ENCODE data around the gene CIC. TPM values are rescaled to one million over a fixed set of nuclear protein-coding genes. Genes with fewer than 3 reads are reported as not detected.
A peak's percentile ranks its signal among the peaks of the same experiment; 100 is the strongest.

CIC gene
- total and polyA plus RNA-seq, 10 of the 15 experiments (the other 5 are each of a cell fraction or from before 2014, with no cell fraction given), result 0.18 to 50.6 (median 7.1) TPM

DNA sequence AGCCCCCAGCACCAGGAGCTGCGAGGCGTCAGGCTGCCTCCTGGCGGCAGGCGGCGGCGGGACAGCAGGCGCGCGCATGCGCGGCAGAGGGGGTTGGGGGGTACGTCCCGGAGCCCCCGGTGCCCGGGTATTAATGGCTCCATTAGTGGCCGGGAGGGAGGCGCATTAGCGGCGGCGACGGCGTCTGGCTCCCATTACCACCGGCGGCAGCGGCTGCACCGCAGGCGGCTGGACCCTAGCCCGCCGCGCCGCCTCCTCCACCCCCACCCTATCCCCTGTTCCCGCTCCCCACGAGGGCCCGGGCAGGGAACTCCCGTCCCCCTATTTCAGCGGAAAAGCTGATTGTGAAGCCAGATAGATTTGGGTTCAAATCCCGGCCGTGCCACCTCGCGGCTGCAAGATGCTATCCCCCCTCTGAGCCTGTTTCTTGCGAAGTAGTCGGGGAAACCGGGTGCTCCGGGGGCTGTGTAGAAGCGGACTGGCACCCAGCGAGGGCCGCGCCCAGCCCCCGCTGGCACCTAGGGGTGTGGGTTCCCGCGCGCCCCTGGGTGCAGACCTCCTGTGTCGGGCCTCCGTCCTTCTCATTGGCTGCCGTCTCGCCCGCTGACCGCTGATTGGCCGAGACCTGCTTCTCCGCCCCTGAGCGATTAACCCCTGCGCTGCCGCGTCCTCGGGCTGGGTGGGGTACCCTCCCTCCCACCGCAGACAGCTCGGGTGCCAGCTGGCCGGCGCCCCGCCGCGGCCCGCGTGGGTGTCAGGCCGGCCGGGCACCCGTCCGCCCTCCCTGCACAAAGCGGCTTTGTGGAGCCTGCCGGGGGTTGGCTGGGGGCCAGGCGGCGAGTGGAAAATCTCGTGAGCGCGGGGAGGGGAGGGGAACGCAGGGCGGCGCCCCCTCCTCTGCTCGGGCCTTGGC is 11.1 kb downstream of the CIC start:
- H3K36me3 ChIP-seq (ENCODE audit: control insufficient read depth in 2 of 2, insufficient read depth in 2 of 2, low read length in 1 of 2), result no peaks in the 10 kb centered on the region; a peak in 1 of 4 replicates
- peaks cover 49% of the 10 kb centered on the region for H3K4me1 ChIP-seq (ENCODE audit: control insufficient read depth, insufficient read depth, low read length)
- ChIA-PET CTCF (interaction anchor here (0.8 to 6.7 kb wide), 28 partner anchors 10 to 176 kb away, joined by 3 to 111 read pairs (median 6); partner anchors contain the start of genes CIC, ERF, GSK3A and POU2F2), POLR2A (interaction anchor here (0.8 to 5.1 kb wide), 6 partner anchors 10 to 148 kb away, joined by 3 to 51 read pairs (median 5); partner anchors contain the start of genes CIC, GSK3A and POU2F2), SMC1A (ENCODE audit: uncharacterized antibody, unreplicated experiment) (interaction anchor here (0.8 to 5.1 kb wide), 15 partner anchors 10 to 171 kb away, joined by 3 to 70 read pairs (median 4); partner anchors contain the start of genes CIC, GSK3A, PAFAH1B3 and POU2F2), RAD21 (ENCODE audit: unreplicated experiment) (interaction anchor here (0.6 to 5.5 kb wide), 13 partner anchors 10 to 171 kb away, joined by 3 to 82 read pairs (median 5); partner anchors contain the start of genes CIC, GSK3A and ZNF526)
- DNase-seq (ENCODE audit: low read depth, low spot score) (peak; percentile 74), ATAC-seq (peak; percentile 77), FAIRE-seq (peak; percentile 93)
- H3K79me2 ChIP-seq (ENCODE audit: control insufficient read depth, insufficient read depth, low read length), result peaks cover 31% of the 10 kb centered on the region
- H3K9ac ChIP-seq (ENCODE audit: control insufficient read depth, insufficient read depth, low read length), result peak overlapping the region; percentile 45
- H4K20me1 ChIP-seq (ENCODE audit: control insufficient read depth, insufficient read depth), result no peaks in the 10 kb centered on the region
- WGBS (ENCODE audit: insufficient coverage, insufficient replicate concordance, low lambda C conversion rate, missing lambda C conversion rate), result 1% methylated on average over 70 of the region's 89 CpGs
- in situ Hi-C loops (cut with MboI), result loop anchor here (5.0 kb wide), 1 partner anchor 148 kb away; the partner anchor contains the start of gene POU2F2
- peak overlapping the region; percentile 98 for H3K4me3 ChIP-seq
- H3K4me2 ChIP-seq (ENCODE audit: control insufficient read depth, insufficient read depth), result peak overlapping the region; percentile 97
- no peaks in the 10 kb centered on the region for H3K9me3 ChIP-seq (replicated peaks; ENCODE audit: control insufficient read depth, insufficient read depth, low read length)
- BruUV-seq (replicated peaks), result no TSS peak
- H3K27ac ChIP-seq (ENCODE audit: control insufficient read depth, insufficient read depth), result peak overlapping the region; percentile 55
- peak overlapping the region; percentile 66 for H2AFZ ChIP-seq (ENCODE audit: control insufficient read depth, low read depth, low read length)
- no peaks in the 10 kb centered on the region for H3K27me3 ChIP-seq (replicated peaks in 1 of 2; ENCODE audit: control insufficient read depth in 2 of 2, insufficient read depth in 2 of 2, low read length in 1 of 2)
- intact Hi-C loops (cut with micrococcal nuclease; ENCODE audit: unreplicated experiment), result loop anchor here (2.0 to 5.0 kb wide), 5 partner anchors 35 to 173 kb away; partner anchors contain the start of genes POU2F2 and ZNF526
- TF ChIP-seq SMARCA5 (IDR thresholded peaks at IDR 0.05) (peak; percentile 78), PAX5 (IDR thresholded peaks at IDR 0.05; ENCODE audit: borderline replicate concordance, low read depth, low read length) (peak; percentile 82; the same call in 1 of the 2 replicates), SIN3A (IDR thresholded peaks at IDR 0.05; ENCODE audit: low read depth, low read length) (peak; percentile 12; the same call in 1 of the 2 replicates), EP300 (IDR thresholded peaks at IDR 0.05; ENCODE audit: borderline replicate concordance in 1 of 2, control insufficient read depth in 1 of 2, low read depth in 2 of 2, low read length in 2 of 2) (0 out of 4 replicates have a peak, but pooled peaks of 1 of the 2 experiments have one; percentile 17), DPF2 (IDR thresholded peaks at IDR 0.05) (peak; percentile 74), RUNX3 (IDR thresholded peaks at IDR 0.05; ENCODE audit: low read length) (peak; percentile 67), TAF1 (IDR thresholded peaks at IDR 0.05; ENCODE audit: borderline replicate concordance, low read depth, low read length) (no peak), CBFB (IDR thresholded peaks at IDR 0.05; ENCODE audit: low read depth) (peak; percentile 13; the same call in 1 of the 2 replicates), IRF4 (IDR thresholded peaks at IDR 0.05; ENCODE audit: low read depth, low read length) (no peak), ZNF384 (IDR thresholded peaks at IDR 0.05; ENCODE audit: borderline replicate concordance, low read depth, low read length) (no peak), SREBF2 (IDR thresholded peaks at IDR 0.05; ENCODE audit: low read length) (no peak), YY1 (IDR thresholded peaks at IDR 0.05; ENCODE audit: low read depth, low read length) (peak; percentile 73), PAX8 (IDR thresholded peaks at IDR 0.05) (no peak), ASH2L (IDR thresholded peaks at IDR 0.05; ENCODE audit: borderline replicate concordance, low read depth) (no peak)
- TF ChIP-seq, protein P1, sequence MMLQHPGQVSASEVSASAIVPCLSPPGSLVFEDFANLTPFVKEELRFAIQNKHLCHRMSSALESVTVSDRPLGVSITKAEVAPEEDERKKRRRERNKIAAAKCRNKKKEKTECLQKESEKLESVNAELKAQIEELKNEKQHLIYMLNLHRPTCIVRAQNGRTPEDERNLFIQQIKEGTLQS (IDR thresholded peaks at IDR 0.05; ENCODE audit: borderline replicate concordance, extremely low read depth, low read depth, low read length), result no peak
- TF ChIP-seq, protein P2, sequence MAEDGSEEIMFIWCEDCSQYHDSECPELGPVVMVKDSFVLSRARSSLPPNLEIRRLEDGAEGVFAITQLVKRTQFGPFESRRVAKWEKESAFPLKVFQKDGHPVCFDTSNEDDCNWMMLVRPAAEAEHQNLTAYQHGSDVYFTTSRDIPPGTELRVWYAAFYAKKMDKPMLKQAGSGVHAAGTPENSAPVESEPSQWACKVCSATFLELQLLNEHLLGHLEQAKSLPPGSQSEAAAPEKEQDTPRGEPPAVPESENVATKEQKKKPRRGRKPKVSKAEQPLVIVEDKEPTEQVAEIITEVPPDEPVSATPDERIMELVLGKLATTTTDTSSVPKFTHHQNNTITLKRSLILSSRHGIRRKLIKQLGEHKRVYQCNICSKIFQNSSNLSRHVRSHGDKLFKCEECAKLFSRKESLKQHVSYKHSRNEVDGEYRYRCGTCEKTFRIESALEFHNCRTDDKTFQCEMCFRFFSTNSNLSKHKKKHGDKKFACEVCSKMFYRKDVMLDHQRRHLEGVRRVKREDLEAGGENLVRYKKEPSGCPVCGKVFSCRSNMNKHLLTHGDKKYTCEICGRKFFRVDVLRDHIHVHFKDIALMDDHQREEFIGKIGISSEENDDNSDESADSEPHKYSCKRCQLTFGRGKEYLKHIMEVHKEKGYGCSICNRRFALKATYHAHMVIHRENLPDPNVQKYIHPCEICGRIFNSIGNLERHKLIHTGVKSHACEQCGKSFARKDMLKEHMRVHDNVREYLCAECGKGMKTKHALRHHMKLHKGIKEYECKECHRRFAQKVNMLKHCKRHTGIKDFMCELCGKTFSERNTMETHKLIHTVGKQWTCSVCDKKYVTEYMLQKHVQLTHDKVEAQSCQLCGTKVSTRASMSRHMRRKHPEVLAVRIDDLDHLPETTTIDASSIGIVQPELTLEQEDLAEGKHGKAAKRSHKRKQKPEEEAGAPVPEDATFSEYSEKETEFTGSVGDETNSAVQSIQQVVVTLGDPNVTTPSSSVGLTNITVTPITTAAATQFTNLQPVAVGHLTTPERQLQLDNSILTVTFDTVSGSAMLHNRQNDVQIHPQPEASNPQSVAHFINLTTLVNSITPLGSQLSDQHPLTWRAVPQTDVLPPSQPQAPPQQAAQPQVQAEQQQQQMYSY (CRISPR knock-in tag; IDR thresholded peaks at IDR 0.05), result no peak
- TF ChIP-seq, protein P3, sequence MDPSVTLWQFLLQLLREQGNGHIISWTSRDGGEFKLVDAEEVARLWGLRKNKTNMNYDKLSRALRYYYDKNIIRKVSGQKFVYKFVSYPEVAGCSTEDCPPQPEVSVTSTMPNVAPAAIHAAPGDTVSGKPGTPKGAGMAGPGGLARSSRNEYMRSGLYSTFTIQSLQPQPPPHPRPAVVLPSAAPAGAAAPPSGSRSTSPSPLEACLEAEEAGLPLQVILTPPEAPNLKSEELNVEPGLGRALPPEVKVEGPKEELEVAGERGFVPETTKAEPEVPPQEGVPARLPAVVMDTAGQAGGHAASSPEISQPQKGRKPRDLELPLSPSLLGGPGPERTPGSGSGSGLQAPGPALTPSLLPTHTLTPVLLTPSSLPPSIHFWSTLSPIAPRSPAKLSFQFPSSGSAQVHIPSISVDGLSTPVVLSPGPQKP (IDR thresholded peaks at IDR 0.05; ENCODE audit: low read depth, low read length), result 0 out of 2 replicates have a peak, but pooled peaks have one; percentile 18

All from GM12878 (cell line).